ENCODE data around the gene PTCSC3. TPM values are rescaled to one million over a fixed set of nuclear protein-coding genes. Genes with fewer than 3 reads are reported as not detected.

PTCSC3 gene
- total and polyA plus RNA-seq, 2 of the 13 experiments (the other 11 are each of a cell fraction or from before 2014, with no cell fraction given), result not detected

- no peaks in the 10 kb centered on the region for H3K79me2 ChIP-seq (ENCODE audit: insufficient read depth, low read length)
- no peak for DNase-seq (ENCODE audit: low spot score)
- H3K36me3 ChIP-seq (replicated peaks in 1 of 2; ENCODE audit: control insufficient read depth in 1 of 2, insufficient read depth in 2 of 2, low read length in 2 of 2), result no peaks in the 10 kb centered on the region
- H2AFZ ChIP-seq (ENCODE audit: low read length), result no peak overlapping the region
- POLR2A ChIA-PET, result no interaction called here
- no peak overlapping the region for H3K4me2 ChIP-seq (ENCODE audit: low read depth, low read length)
- no peaks in the 10 kb centered on the region for H3K9me3 ChIP-seq (ENCODE audit: low read length)
- intact Hi-C loops (cut with micrococcal nuclease; ENCODE audit: unreplicated experiment) (no loop called here), in situ Hi-C loops (cut with HindIII; ENCODE audit: extremely low pct_ligation_motif_present, low pct_unique_long_range_greater_than_20kb) (no loop called here)
- CTCF ChIA-PET (ENCODE audit: low intra/inter-chr PET ratio, low total read pairs), result no interaction called here
- H3K9ac ChIP-seq (ENCODE audit: insufficient read depth, low read depth, low read length), result no peak overlapping the region
- no TSS peak for BruUV-seq (replicated peaks)
- FAIRE-seq, result no peak
- ATAC-seq, result no peak
- H3K27me3 ChIP-seq (ENCODE audit: control insufficient read depth in 1 of 2, insufficient read depth in 2 of 2, low read length in 2 of 2), result peaks cover 0 to 18% of the 10 kb centered on the region in 2 experiments; a peak in 3 of 5 replicates
- no peaks in the 10 kb centered on the region for H4K20me1 ChIP-seq (ENCODE audit: insufficient read depth, low read length)
- H3K4me1 ChIP-seq (ENCODE audit: insufficient read depth, low read length), result no peaks in the 10 kb centered on the region
- no peak for TF ChIP-seq ZNF136 (CRISPR knock-in tag; IDR thresholded peaks at IDR 0.05; ENCODE audit: low read depth)
- no peak for TF ChIP-seq CHD4 (IDR thresholded peaks at IDR 0.05; ENCODE audit: borderline replicate concordance, low read length)
- TF ChIP-seq AFF4 (CRISPR knock-in tag; IDR thresholded peaks at IDR 0.05), result no peak
- no peak for TF ChIP-seq ZNF879 (CRISPR knock-in tag; IDR thresholded peaks at IDR 0.05)
- TF ChIP-seq ZNF121 (CRISPR knock-in tag; IDR thresholded peaks at IDR 0.05), result no peak
- TF ChIP-seq EP300 (IDR thresholded peaks at IDR 0.05; ENCODE audit: low read depth in 2 of 2, low read length in 2 of 2), result no peak
- TF ChIP-seq EP300 (CRISPR knock-in tag; IDR thresholded peaks at IDR 0.05; ENCODE audit: borderline replicate concordance), result no peak
- WGBS (ENCODE audit: low lambda C conversion rate), result 0% methylated on average over 1 of the region's 1 CpG
- no peak overlapping the region for H3K4me3 ChIP-seq (replicated peaks in 1 of 3; ENCODE audit: insufficient read depth in 1 of 3, low read depth in 2 of 3, low read length in 3 of 3)
- no peak overlapping the region for H3K27ac ChIP-seq (ENCODE audit: extremely low read length, insufficient read depth, low read length)
Observed at GRCh38 chr14:36177489-36177888, 967 bp upstream of the PTCSC3 start.

Measured in HepG2 (cell line).